GM21390 (cell line): ENCODE measurements around the gene ZNF776.
"Not testable (repeated sequence)": the region's sequence is repeated elsewhere in the genome, so short reads cannot be mapped to it uniquely, and the experiment has no call there.

Source experiments
- ATAC-seq: cut with Tn5 transposase; IDR thresholded peaks from one replicate; pipeline ENCODE4 v1.9.1; 2021; ENCODE audit not compliant: unreplicated experiment

ZNF776 gene

GRCh38 chr19:57776764-57777296, 30.2 kb downstream of the ZNF776 start:
- no peak for ATAC-seq

DNA sequence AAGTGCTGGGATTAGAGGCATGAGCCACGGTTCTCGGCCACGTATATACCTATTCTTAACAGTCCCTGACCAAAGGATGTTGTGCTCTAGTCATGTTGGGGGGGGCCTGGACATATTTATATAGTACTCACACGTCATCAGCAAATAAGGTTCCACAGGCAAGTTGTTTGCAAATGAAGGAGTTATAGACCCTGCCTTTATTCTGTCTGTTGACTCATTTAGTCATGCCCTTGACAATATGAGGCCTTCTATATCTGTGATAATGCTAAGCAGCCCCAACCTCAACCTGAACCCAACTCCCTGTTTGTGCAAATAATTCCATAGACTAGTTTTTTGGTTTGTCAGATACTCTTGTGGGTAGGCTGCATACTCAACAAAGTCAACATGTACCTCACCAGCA, 31.7 kb downstream of the ZNF776 start:
- no peak for ATAC-seq

DNA sequence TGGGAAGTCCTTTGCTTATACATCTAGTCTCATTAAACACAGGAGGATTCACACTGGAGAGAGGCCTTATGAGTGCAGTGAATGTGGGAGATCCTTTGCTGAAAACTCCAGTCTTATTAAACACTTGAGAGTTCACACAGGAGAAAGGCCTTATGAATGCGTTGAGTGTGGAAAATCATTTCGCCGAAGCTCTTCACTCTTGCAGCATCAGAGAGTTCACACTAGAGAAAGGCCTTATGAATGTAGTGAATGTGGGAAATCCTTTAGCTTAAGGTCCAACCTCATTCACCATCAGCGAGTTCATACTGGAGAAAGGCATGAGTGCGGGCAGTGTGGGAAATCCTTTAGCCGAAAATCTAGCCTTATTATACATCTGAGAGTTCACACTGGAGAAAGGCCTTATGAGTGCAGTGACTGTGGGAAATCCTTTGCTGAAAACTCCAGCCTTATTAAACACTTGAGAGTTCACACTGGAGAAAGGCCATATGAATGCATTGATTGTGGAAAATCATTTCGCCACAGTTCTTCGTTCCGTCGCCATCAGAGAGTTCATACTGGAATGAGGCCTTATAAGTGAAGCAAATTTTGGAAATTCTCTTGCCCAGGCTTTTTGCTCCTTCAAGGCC, 32.7 kb downstream of the ZNF776 start:
- ATAC-seq, result no peak

DNA sequence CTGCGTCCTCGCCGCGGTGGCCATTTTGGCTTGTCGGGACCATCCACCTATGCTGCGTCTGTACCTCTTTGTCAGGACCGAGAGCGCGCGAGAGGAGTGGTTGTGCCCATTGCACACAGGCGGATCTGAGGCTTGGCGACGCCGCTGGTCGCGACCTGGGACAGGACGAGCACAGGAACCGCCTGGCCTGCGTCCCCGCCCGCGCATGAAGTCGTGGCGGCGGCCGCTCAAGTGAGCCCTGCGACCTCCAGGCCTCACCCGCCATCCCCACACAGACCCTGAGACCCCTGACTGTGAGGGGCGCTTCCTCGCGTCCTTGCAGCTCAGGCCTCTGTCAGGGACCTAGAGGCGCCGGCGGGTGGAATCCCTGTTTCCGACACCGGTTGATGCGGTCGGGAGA, 39.7 kb downstream of the ZNF776 start:
- no peak for ATAC-seq

DNA sequence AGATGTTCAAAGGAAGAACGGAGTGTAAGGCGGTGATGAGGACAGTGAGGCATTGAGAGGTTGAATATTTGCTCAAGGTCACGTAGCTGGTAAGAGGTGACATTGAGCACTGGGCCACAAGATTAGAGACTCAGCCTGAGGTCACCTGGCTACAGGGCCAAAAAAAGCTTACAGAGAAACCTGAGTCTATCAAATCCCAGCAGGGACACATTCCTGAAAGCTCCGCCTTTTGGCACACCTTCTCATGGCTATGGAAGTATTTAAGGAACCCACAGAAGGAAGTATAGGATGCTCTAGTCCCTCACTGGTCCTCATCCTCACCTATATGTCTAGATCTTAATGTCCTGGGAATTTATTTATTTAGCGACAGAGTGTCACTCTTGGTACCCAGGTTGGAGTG, 40.3 kb downstream of the ZNF776 start:
- ATAC-seq, result no peak

DNA sequence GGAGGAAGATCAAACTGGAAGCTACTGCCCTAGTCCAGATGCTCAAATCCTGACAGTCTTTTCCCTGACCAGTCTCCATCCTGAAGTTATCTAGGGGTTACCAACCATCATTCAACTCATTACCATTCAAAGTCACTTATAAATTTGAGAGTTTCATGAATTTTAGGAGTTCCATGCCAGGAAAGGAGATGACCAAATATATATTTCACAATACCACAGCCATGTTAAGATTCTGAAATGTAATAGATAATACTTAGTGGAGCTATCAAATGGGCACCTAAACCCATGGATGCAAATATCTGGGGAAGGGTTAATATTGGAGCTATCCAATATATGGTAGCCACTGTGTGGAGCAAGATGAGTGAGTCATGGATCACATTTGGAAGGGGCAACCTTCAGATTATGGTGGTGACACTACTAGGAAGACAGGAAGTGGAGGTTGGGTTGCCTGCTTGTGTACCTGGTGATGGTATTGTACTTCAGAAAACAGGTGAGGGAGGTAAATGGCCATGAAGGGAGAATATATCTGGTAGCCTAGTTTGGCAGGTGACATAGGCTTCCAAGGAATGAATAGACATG, 41.6 kb downstream of the ZNF776 start:
- no peak for ATAC-seq

DNA sequence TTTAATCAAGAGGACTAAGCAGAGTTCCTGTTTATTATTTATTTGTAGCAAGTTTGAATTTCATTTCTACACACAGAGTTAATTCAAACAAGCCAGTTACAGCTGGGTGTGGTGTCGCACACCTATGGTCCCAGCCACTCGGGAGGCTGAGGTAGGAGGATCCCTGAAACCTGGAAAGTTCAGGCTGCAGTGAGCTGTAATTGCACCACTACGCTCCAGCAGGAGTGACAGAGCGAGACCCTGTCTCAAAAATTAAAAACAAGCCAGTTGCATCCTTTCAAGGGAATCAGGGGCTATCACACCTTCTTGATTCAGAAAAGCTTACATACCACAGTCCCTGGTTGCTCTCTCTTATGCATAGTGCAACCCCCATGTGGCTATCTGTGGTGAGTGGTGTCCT, 42.7 kb downstream of the ZNF776 start:
- no peak for ATAC-seq

GRCh38 chr19:57796580-57796979, 50.0 kb downstream of the ZNF776 start:
- ATAC-seq, result not testable (repeated sequence)

DNA sequence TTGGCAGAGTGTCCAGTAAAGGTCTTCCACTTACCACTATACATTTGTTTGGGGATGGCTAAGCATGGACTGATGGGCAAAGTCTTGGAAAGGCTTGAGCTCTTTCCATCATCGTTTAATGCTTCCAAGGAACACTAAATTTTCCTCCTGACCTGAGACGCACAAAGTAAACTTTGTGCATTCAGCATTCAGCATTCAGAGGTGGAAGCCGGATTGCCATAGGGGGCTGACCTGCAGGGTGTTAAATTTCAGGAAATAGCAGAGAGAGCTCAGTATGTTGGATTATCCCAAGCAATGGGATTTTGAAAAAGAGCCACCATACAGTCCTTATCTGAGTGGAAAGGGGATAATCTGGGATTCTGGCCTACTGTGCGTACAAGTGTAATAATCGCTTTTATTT, 54.1 kb downstream of the ZNF776 start:
- no peak for ATAC-seq

GRCh38 chr19:57802269-57802668, 55.7 kb downstream of the ZNF776 start:
- ATAC-seq, result no peak

GRCh38 chr19:57803265-57803593, 56.6 kb downstream of the ZNF776 start:
- no peak for ATAC-seq

DNA sequence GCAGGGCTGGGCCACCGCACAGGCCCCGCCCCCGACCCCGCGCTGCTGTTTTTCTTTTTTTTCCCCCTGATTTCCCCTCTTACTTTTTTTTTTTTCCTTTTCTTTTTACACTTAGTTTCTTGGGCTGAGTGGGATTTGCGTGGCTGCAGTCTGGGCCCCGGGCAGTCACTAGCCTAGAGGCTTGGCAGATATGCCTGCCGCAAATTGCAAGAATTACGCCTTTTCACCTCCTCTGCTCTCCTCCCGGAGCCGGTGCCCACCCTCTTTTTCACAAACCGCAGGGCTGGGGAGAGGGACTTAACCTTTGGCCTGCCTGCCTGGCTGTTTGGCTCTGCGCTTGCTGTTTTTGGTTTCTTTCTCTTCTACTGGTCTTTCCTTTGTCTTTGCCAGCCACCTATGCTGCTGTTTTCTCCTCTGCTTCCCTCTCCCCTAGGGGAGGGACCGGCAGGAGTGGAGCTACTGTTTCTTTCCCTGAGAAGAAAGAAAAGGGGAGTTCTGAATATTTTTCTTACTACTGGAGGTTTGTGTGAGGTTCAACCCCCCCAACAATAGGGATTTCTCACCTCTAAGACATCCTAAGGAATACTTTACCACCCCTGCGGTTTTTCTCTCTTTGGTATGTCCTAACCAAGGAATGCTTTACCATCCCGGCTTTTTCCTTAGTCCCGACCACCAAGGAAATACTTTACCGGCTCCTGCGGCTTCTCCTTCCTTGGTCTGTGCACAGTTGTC, 57.1 kb downstream of the ZNF776 start:
- ATAC-seq, result no peak

DNA sequence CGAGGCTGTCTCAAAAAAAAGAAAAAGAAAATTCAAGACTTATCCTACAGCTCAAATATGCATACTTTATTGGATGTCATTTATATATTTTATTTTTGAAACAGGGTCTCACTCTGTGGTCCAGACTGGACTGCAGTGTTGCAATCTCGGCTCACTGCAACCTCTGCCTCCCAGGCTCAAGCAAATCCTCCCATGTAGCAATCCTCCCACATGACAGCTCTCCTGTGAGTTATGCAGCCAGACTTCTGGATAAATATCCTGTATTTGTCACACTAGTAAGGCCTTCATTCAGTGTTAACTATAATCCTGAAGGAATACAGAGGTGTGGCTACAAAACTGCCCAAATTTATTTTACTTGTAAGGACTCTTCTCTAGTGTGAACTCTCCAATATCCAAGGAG, 60.9 kb downstream of the ZNF776 start:
- no peak for ATAC-seq
